GM21367 (cell line): ENCODE data around the gene MARCHF9.

ENCODE experiments used
- ATAC-seq: cut with Tn5 transposase; IDR thresholded peaks from one replicate; pipeline ENCODE4 v1.9.1; 2021; ENCODE audit not compliant: unreplicated experiment

Gene MARCHF9

GRCh38 chr12:57753756-57754337 lies 1.1 kb upstream of the MARCHF9 start:
- no peak for ATAC-seq

GRCh38 chr12:57755194-57755453 lies 221 bp downstream of the MARCHF9 start:
- no peak for ATAC-seq

DNA sequence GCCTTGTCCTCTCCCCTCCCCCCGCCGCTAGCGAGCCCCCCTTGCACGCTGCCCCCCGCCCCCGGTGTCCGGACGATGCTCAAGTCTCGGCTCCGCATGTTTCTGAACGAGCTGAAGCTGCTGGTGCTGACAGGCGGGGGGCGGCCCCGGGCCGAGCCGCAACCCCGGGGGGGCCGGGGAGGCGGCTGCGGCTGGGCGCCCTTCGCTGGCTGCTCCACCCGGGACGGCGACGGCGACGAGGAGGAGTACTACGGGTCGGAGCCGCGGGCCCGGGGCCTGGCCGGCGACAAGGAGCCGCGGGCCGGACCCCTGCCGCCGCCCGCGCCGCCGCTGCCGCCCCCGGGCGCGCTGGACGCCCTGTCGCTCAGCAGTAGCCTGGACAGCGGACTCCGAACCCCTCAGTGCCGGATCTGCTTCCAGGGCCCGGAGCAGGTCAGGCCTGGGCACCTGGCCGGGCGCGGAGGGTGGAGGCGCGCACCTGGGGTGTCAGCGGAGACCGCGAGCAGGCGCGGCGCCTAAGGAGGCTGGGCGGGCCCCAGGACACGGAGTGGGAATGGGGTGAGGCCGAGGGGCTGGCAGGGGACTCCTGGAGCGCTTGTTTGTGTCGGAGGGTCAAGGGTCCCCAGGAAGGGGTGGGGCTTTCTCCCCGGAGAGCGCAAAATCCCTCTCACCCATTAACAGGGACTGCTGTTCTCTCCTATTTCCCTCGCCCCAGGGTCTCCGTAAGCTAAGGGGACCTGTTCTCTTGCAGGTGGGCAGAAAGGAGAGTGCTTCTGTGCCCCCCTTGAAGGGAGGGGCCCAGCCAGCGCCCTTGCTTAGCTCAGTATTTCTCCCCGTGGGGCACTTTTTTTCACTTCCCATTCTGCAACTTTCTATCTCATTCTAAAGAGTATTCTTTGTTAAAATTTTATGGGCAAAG lies 810 bp downstream of the MARCHF9 start:
- ATAC-seq, result no peak

DNA sequence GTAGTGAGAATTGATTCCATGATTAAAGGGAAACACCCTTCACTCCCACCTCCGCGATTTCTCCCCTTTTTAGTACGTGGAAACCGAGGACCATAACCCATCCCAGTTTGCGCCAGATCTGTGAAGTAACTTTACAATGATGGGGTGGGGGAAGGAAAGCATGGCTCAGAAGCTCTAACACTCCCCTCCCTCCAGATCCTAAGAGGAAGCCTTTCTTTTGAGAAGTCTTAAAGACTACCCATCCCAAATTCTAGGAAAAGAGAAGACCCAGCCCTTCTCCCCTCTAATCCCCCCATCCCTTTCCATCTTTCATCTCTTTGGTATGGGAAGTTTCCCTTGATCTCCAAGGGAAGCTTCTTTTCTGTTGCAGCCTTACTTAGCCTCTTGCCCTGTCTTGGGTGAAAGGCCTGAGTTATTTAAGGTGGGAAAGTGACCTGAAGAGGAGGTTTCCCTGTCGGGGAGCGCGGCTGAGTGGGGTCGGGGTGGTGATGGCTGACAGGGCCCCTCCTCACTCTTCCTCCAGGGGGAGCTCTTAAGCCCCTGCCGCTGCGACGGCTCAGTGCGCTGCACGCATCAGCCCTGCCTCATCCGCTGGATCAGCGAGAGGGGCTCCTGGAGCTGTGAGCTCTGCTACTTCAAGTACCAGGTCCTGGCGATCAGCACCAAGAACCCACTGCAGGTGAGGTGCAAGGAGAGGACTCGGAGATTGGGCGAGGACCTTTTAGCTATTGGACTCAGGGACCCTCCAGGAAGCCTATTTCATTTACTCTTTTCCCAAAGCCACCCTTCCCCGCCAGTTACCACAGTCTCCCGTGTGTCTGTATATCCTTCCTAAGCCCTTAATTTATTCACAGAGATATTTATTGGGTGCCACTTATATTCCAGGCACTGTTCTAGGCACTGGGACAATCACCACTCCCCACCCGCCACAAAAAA lies 1.8 kb downstream of the MARCHF9 start:
- ATAC-seq, result no peak

- ATAC-seq, result no peak
These were observed 2.9 kb downstream of the MARCHF9 start for GRCh38 chr12:57757771-57758170.

- ATAC-seq, result no peak
These were observed 3.9 kb downstream of the MARCHF9 start for GRCh38 chr12:57758552-57759359.

GRCh38 chr12:57759360-57759980 lies 4.6 kb downstream of the MARCHF9 start:
- no peak for ATAC-seq

GRCh38 chr12:57760347-57760982 lies 5.6 kb downstream of the MARCHF9 start:
- no peak for ATAC-seq

DNA sequence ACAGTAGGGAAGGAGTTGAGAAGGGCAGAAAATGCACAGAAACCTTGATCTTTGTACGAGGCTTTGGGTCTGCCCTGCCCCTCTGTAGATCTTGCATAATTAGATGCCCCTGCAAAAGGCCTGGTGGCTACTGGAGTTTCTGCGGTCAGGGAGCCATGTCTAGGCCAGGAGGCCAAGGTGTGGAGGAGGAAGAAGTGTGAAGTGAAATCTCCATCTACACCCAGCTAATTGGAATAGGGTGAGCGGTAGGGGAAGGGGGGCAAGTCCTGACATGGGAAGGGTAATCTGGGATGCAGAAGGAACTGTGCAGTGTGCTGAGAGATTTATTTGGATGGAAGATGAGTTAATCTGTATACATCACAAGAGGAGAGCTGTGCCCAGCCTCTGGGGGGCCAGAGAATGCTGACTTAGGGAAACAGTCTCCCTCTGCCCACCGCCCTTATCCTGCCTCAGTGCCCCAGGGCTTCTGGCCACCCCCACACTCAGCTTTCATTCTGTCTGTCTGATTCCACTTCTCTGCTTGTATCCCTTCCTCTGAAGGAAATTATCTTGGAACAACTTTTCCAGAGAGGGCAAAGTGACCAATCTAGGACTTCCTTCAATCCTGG lies 6.6 kb downstream of the MARCHF9 start:
- no peak for ATAC-seq

DNA sequence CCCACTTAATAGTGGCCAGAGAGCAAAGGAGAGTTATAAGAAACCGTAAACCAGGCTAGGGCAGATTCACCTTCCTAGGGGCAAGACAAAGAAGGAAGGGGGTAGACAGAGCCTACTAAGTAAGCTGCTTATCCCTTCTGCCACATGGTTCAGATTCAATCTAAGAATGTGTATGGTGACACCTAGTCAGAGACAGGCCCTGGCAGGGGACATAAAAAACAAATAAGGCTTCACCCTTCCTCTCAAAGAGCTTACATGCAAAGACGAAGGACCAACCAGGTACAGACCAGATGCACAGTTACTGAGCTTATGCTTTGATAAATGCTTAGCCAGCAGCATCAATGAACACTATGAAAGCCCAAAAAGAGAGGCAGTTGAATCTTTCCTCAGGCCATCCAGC lies 7.6 kb downstream of the MARCHF9 start:
- ATAC-seq, result no peak

DNA sequence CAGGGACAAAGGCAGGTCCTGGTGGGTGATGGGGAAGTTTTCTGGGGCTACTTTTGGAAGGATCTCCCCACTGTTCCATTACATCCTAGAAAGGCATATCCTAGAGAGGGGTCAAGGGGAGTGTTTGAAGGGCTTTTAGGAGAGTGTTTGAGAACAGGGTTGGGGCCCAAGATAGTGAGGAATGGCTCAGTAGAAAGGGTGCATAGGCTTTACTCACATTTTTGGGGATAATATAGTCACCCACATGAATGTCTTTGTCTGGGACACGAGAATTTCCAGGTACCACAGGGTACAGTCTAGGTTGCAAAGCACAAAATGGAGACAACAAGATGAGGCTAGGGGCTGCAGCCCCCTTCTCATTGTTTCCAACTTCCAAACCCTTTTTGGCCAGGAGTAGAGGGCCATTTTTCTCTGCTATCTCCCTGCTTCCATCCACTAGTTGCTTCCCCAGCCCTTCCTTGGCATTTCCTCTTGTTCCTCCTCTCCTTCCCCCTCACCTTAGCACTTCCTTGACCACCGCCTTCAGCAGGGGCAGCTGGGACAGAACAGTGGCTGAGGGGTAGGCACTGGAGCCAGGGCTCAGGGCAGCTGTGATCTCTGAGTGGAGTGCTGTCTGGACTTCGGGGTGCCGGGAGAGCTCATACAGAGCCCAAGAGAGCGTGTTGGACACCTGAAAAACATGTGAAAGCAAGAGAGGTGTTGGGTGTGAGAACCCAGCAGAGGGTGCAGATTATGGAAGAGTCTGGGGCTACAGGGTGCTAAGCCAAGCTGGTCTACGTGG lies 9.2 kb downstream of the MARCHF9 start:
- ATAC-seq, result no peak

DNA sequence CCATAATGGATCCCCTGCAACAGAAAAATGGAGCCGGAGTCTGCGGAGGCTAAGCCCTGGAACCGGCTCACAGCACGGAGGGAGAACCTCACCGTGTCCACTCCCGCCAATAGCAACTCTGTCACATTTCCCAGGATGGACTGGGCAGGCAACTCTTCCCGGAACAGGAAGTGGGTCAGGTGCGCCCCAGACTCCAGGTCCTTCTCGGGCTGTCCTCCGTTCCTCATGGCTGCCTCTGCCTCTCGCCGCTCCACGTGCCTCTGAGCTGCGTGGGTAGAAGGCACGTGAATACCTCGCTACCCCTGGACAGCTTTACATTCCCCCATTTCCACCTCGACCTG lies 9.7 kb downstream of the MARCHF9 start:
- peak; percentile 16 for ATAC-seq

- ATAC-seq, result peak; percentile 50
These were observed 10.2 kb downstream of the MARCHF9 start for GRCh38 chr12:57765003-57765697.

- no peak for ATAC-seq
These were observed 11.0 kb downstream of the MARCHF9 start for GRCh38 chr12:57765698-57766463.

GRCh38 chr12:57766464-57767304 lies 11.8 kb downstream of the MARCHF9 start, which contains the start of gene CYP27B1:
TSS of gene CYP27B1 (minus strand) at chr12:57767078. CDS start at chr12:57767041, 37 bp downstream.
- no peak for ATAC-seq

DNA sequence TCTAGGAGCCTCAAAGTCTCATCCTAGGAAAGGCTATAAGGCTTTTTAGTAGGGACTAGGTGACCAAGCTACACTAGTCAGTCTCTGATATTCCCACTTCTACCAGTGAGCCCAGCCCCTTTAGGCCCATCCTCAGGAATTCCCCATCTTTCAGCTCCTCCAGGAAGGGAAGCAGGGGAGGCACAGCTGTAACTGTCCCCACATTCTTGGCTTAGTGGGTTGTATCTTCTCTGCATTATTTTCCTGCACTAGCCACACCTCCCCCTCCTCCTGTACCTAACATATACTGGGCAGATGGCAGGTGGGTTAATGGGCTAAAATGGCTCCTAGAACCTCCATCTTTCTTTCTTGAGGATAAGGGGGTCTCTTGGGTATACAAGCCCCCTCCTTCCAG lies 12.4 kb downstream of the MARCHF9 start:
- no peak for ATAC-seq
